ENCODE measurements around the gene PVR. TPM values are rescaled to one million over a fixed set of nuclear protein-coding genes. Genes with fewer than 3 reads are reported as not detected.

The PVR gene
- total and polyA plus RNA-seq, 12 donors, result 28.7 to 57.8 (median 45.0) TPM

- WGBS, 4 donors, result 89 to 95% (median 92%) methylated on average over 10 of the region's 10 CpGs
- no peak for DNase-seq
- Histone ChIP-seq H3K4me3 (no peak overlapping the region), H3K36me3 (replicated peaks in 1 of 2) (no peaks in the 10 kb centered on the region), H3K27ac (no peak overlapping the region), H3K9me3 (replicated peaks in 1 of 3) (no peaks in the 10 kb centered on the region), H3K27me3 (no peaks in the 10 kb centered on the region), H3K4me1 (replicated peaks in 1 of 2) (no peaks in the 10 kb centered on the region)
- intact Hi-C loops (cut with DNase I), result no loop called here
- no peak for TF ChIP-seq CTCF (IDR thresholded peaks at IDR 0.05)
- no peak for TF ChIP-seq POLR2A (IDR thresholded peaks at IDR 0.05)
Observed at GRCh38 chr19:44614313-44614712, 29.4 kb upstream of the PVR start.

DNA sequence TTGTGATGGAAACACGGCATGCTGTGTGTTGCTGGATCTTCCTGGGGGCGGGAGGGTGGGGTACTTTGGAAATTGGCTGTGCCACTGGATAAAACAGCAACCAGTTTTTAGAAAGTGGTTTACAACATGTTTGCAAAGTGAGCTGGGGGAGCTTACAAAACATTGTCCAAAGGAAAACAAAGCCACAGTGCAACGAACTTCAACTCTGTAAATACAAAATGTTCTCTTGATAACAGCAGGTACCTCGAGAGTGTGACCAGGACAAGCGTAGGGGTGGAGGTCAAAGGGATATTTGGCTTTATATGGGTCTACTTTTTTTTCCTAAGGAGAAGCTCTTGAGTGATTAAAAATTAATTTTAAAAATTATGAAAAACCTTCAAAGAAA lies 27.9 kb upstream of the PVR start:
- Histone ChIP-seq H3K4me3 (no peak overlapping the region), H3K36me3 (replicated peaks in 1 of 2) (no peaks in the 10 kb centered on the region), H3K27ac (no peak overlapping the region), H3K4me1 (replicated peaks in 1 of 2) (no peaks in the 10 kb centered on the region), H3K9me3 (replicated peaks in 1 of 3) (no peaks in the 10 kb centered on the region), H3K27me3 (no peaks in the 10 kb centered on the region)
- no peak for DNase-seq
- TF ChIP-seq CTCF (IDR thresholded peaks at IDR 0.05) (no peak), POLR2A (IDR thresholded peaks at IDR 0.05) (no peak)
- intact Hi-C loops (cut with DNase I), result no loop called here
- WGBS, 4 donors, result 56 to 64% (median 58%) methylated on average over 5 of the region's 5 CpGs

DNA sequence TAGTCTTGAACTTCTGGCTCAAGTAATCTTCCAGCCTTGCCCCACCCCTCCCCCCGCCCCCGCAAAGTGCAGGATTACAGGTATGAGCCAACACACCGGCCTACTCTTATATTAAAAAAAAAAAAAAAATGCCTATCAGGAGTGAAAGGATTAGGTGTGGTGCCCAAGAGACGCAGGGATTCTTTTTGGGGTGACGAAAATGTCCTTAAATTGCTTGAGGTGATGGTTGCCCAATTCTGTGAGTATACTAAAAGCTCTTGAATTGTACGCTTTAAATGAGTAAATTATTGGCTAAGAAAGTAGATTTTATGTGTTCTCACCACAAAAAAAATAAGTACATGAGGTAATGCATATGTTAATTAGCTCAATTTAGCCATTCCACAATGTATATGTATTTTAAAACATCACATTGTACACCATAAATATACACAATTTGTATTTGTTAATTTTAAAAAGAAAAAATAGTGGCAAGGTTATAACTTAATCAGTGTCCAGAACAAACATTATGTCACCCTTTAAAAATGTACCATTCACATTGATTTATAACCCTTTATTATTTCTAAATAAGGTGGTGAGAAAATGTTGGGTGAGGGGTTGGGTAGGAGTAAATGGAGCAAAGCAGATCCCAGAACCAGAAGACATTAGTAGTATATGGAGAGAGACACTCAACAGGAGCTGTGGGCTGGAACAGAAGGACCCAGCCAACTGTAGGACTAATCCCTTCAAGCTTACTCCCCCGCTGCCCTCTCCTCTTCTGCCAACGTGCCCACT lies 26.4 kb upstream of the PVR start:
- Histone ChIP-seq H3K9me3 (replicated peaks in 1 of 3) (no peaks in the 10 kb centered on the region), H3K36me3 (replicated peaks in 1 of 2) (no peaks in the 10 kb centered on the region), H3K27me3 (no peaks in the 10 kb centered on the region), H3K27ac (no peak overlapping the region), H3K4me1 (replicated peaks in 1 of 2) (no peaks in the 10 kb centered on the region), H3K4me3 (no peak overlapping the region)
- no peak for TF ChIP-seq CTCF (IDR thresholded peaks at IDR 0.05)
- no peak for TF ChIP-seq POLR2A (IDR thresholded peaks at IDR 0.05)
- intact Hi-C loops (cut with DNase I), result no loop called here
- 77 to 89% (median 84%) methylated on average over 8 of the region's 8 CpGs for WGBS, 4 donors
- no peak for DNase-seq

DNA sequence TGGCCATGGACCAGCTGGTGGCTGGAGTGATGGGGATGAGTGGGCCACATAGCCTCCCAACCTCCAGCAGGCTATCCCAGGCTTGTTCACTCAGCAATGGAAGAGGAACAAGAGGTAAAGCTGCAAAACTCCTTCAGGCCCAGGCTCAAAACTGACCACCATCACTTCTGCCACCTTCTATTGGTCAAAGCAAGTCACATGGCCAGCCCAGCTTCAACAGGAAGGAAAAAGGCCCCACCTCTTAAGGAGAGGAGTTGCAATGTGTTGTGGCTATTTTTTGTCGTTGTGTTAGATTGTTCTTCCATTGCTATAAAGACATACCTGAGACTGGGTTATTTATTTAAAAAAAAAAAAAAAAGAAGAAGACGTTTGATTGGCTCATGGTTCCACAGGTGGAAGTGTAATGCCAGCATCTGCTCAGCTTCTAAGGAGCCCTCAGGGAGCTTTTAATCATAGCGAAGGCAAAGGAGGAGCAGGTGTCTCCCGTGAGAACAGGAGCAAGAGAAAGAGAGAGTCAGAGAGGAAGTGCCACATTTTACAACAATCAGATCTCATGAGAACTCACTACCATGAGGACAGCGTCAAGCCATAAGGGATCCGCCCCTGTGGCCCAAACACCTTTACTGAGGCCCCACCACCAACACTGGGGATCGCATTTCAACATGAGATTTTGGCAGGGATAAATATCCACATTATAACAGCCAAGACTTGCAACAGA lies 24.9 kb upstream of the PVR start:
- no peak for DNase-seq
- Histone ChIP-seq H3K27me3 (no peaks in the 10 kb centered on the region), H3K4me3 (no peak overlapping the region), H3K36me3 (replicated peaks in 1 of 2) (no peaks in the 10 kb centered on the region), H3K9me3 (replicated peaks in 1 of 3) (no peaks in the 10 kb centered on the region), H3K4me1 (replicated peaks in 1 of 2) (no peaks in the 10 kb centered on the region), H3K27ac (no peak overlapping the region)
- TF ChIP-seq CTCF (IDR thresholded peaks at IDR 0.05), result no peak
- no peak for TF ChIP-seq POLR2A (IDR thresholded peaks at IDR 0.05)
- 70 to 82% (median 78%) methylated on average over 7 of the region's 7 CpGs for WGBS, 4 donors
- intact Hi-C loops (cut with DNase I), result no loop called here

All from adrenal gland (tissue), 12 donors.